Activated naive CD8-positive, alpha-beta T cell (primary cell): Measurements from ENCODE around the gene TUBB2A.
"Not testable (repeated sequence)": the region's sequence is repeated elsewhere in the genome, so short reads cannot be mapped to it uniquely, and the experiment has no call there.

ENCODE experiments used
- H3K27ac Mint-ChIP-seq: one replicate; pipeline ENCODE4 v1.8.0; 2021; ENCODE audit warnings: mixed read lengths
- H3K27me3 Mint-ChIP-seq: one replicate; pipeline ENCODE4 v1.8.0; 2021; ENCODE audit warnings: mixed read lengths
- H3K36me3 Mint-ChIP-seq: one replicate; pipeline ENCODE4 v1.8.0; 2021; ENCODE audit warnings: mixed read lengths
- H3K4me1 Mint-ChIP-seq: one replicate; pipeline ENCODE4 v1.8.0; 2021; ENCODE audit warnings: low read depth, mixed read lengths
- H3K4me3 Mint-ChIP-seq: one replicate; pipeline ENCODE4 v1.8.0; 2021; ENCODE audit warnings: mild to moderate bottlenecking, mixed read lengths
- H3K9me3 Mint-ChIP-seq: one replicate; pipeline ENCODE4 v1.8.0; 2021; ENCODE audit warnings: low read depth, mixed read lengths

Gene TUBB2A

DNA sequence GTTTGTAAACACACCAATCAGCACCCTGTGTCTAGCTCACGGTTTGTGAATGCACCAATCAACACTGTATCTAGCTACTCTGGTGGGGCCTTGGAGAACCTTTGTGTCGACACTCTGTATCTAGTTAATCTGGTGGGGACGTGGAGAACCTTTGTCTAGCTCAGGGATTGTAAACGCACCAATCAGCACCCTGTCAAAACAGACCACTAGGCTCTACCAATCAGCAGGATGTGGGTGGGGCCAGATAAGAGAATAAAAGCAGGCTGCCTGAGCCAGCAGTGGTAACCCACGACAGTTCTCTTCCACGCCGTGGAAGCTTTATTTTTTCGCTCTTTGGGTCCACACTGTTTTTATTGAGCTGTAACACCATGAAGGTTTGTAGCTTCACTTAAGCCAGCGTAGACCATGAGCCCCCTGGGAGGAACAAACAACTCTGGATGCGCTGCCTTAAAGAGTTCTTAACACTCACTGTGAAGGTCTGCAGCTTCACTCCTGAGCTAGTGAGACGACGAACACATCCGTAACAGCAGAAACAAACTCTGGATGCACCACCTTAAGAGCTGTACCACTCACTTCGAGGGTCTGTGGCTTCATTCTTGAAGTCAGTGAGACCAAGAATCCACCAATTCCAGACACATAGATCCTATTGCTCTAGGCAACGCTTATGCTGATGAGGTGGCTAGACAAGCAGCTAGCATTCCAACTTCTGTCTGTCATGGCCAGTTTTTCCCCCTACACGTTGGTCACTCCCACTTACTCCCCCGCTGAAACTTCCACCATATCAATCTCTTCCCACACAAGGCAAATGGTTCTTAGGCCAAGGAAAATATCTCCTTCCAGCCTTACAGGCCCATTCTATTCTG lies 14.2 kb upstream of the TUBB2A start:
- H3K9me3 Mint-ChIP-seq, H3K4me3 Mint-ChIP-seq, H3K27ac Mint-ChIP-seq, H3K4me1 Mint-ChIP-seq, H3K27me3 Mint-ChIP-seq, H3K36me3 Mint-ChIP-seq: not testable (repeated sequence)

DNA sequence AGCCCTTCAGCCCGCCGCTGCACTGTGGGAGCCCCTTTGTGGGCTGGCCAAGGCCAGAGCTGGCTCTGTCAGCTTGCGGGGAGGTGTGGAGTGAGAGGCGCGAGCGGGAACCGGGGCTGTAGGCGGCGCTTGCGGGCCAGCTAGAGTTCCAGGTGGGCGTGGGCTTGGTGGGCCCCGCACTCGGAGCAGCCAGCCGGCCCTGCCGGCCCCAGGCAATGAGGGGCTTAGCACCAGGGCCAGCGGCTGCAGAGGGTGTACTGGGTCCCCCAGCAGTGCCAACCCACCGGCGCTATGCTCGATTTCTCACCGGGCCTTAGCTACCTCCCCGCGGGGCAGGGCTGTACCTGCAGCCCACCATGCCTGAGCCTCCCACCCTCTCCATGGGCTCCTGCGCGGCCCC lies 13.3 kb upstream of the TUBB2A start:
- not testable (repeated sequence) for H3K4me1 Mint-ChIP-seq, H3K36me3 Mint-ChIP-seq, H3K9me3 Mint-ChIP-seq, H3K4me3 Mint-ChIP-seq, H3K27me3 Mint-ChIP-seq, H3K27ac Mint-ChIP-seq

GRCh38 chr6:3168046-3168445 lies 10.7 kb upstream of the TUBB2A start:
- not testable (repeated sequence) for H3K27me3 Mint-ChIP-seq, H3K36me3 Mint-ChIP-seq, H3K4me3 Mint-ChIP-seq, H3K9me3 Mint-ChIP-seq, H3K27ac Mint-ChIP-seq, H3K4me1 Mint-ChIP-seq

- peaks cover 13% of the 10 kb centered on the region for H3K4me1 Mint-ChIP-seq
- H3K36me3 Mint-ChIP-seq, H3K4me3 Mint-ChIP-seq, H3K9me3 Mint-ChIP-seq, H3K27me3 Mint-ChIP-seq, H3K27ac Mint-ChIP-seq: not testable (repeated sequence)
Measured at GRCh38 chr6:3166535-3167225, 9.3 kb upstream of the TUBB2A start.

DNA sequence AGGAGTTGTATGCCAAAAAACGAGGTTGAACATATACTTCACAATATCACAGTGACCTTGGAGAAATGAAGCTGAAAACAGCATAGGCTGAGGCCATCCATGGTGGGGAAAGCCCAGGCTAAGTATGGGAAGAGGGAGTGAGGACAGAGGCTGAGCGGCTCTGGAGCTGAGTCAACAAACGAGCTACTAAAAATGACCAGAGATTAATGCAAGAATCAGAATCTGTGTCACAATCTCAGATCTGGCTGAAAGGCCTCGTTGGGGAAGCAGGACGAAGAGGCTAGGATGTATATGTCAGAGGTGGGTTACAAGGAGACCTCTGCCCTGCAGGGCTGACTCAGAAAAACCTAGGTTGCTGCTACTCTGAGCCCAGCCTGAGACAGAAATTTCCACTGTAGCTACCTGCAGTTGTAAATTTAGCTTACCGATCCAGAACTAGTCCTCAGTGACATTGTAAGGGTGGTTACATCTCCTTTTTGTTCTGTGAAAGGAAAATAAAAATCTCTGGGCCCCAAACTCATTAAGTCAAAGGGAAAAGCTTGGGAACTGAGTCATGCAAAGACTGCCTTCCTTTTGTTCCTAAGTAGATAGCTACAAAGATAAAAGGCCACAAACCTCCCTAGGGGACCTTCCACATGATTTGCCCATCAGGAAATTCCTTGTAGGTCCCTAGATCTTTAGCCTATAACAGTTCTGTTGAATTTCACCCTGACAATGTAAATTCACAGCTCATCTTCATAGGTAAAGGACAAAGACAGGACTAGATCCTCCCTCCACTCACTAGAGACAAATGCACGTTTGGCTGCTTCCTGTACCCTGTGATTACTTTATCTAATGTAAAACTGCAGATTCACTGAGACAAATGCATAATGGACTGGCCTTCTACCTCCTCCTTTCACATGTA lies 8.5 kb upstream of the TUBB2A start:
- Mint-ChIP-seq H3K27me3 (no peaks in the 10 kb centered on the region), H3K36me3 (no peaks in the 10 kb centered on the region), H3K4me3 (no peak overlapping the region), H3K27ac (no peak overlapping the region), H3K4me1 (peaks cover 20% of the 10 kb centered on the region), H3K9me3 (no peaks in the 10 kb centered on the region)

- peaks cover 32% of the 10 kb centered on the region for H3K4me1 Mint-ChIP-seq
- H3K36me3 Mint-ChIP-seq, result peaks cover 2% of the 10 kb centered on the region
- no peaks in the 10 kb centered on the region for H3K27me3 Mint-ChIP-seq
- H3K9me3 Mint-ChIP-seq, result peaks cover 4% of the 10 kb centered on the region
- H3K4me3 Mint-ChIP-seq, result no peak overlapping the region
- H3K27ac Mint-ChIP-seq, result no peak overlapping the region
Measured at GRCh38 chr6:3164388-3164787, 7.0 kb upstream of the TUBB2A start.

GRCh38 chr6:3163248-3163594 lies 5.9 kb upstream of the TUBB2A start:
- H3K4me1 Mint-ChIP-seq, result peaks cover 39% of the 10 kb centered on the region
- H3K27ac Mint-ChIP-seq, result no peak overlapping the region
- peak overlapping the region; percentile 87 for H3K4me3 Mint-ChIP-seq
- no peaks in the 10 kb centered on the region for H3K27me3 Mint-ChIP-seq
- H3K9me3 Mint-ChIP-seq, result peaks cover 4% of the 10 kb centered on the region
- H3K36me3 Mint-ChIP-seq, result peaks cover 2% of the 10 kb centered on the region

DNA sequence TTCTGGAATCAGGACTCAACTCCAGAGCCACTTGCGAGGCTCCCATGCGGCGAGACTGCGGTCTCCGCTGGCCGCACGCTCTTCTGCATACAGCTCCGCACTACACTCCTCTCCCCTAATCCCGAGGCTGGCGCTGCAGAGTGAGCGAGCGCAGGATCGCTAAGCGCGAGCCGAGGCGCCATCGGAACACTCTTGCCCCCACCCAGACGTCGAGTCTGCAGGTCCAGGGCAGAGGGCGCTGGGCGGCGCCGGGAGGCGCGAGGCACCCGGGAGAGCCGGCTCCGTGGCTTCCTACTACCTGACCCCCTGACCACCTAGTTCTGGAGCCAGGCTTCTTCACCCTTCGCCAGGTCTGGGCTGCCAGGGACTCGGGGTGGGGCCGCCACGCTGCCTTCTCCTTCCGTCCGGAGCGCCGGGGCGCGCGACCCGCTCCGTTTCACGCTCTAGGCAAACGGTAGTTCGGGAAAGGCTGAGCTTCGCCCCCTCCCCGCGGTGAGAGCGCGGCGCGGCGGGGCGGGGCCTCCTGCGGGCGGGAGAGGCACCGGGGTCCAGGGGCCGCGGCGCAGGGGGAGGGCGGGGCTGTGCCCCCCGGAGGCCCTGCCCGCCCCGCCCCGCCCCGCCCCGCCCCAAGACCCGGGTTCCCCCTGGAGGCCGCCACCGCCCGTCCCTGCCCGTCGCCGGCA lies 5.4 kb upstream of the TUBB2A start:
- Mint-ChIP-seq H3K36me3 (peaks cover 2% of the 10 kb centered on the region), H3K4me1 (peaks cover 40% of the 10 kb centered on the region), H3K9me3 (peaks cover 4% of the 10 kb centered on the region), H3K27ac (peak overlapping the region; percentile 28), H3K27me3 (no peaks in the 10 kb centered on the region), H3K4me3 (peak overlapping the region; percentile 87)

GRCh38 chr6:3162067-3162497 lies 4.7 kb upstream of the TUBB2A start:
- H3K4me3 Mint-ChIP-seq, result peak overlapping the region; percentile 80
- H3K36me3 Mint-ChIP-seq, result peaks cover 2% of the 10 kb centered on the region
- H3K27me3 Mint-ChIP-seq, result no peaks in the 10 kb centered on the region
- peak overlapping the region; percentile 58 for H3K27ac Mint-ChIP-seq
- peaks cover 4% of the 10 kb centered on the region for H3K9me3 Mint-ChIP-seq
- peaks cover 40% of the 10 kb centered on the region for H3K4me1 Mint-ChIP-seq

DNA sequence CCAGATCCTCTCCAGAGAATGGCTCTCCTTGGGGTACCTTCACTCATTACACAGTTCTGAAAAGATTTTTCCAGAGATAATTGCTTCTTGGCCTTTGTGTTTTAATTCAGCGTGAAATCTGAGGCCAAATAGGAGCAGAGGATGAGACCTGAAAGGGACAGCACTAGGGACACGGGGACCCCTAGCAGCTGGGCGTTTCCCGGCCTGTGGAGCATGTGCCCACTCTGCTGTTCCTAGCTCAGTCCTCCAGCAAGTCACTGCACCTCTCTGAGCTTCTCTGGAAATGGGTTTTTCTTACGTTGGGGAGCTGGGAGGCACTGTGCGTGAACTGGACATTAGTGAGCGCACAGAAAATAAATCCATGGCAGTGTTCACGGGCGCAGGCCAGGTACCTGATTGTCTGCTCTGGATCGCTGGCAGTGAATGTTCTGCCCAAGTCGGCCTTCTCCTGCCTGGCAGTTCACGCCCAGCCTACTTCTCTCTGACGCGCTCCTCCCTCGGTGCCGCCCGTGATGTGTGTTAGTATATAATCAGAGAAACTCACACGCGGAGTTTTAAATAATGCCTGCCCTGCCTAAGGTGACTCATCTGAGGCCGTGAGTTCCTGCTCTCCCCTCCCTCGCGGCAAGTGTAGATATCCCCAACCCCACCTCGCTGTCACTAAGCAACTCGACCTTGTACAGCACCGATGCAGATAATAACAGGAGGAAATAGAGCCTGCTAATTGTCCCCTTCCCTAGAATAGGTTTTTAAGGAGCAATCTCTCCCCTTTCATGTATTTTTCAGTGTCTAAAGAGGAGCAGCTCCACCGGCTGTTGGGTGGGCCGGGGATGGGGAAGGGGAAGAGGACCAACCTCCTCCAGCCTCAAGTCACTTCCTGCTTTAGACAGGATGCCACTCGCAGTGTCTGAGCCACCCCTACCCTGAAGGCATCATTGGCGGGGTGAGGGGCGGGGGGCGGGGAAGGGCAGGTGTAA lies 2.7 kb upstream of the TUBB2A start:
- peak overlapping the region; percentile 75 for H3K4me3 Mint-ChIP-seq
- no peaks in the 10 kb centered on the region for H3K27me3 Mint-ChIP-seq
- peaks cover 50% of the 10 kb centered on the region for H3K4me1 Mint-ChIP-seq
- peaks cover 4% of the 10 kb centered on the region for H3K9me3 Mint-ChIP-seq
- peaks cover 2% of the 10 kb centered on the region for H3K36me3 Mint-ChIP-seq
- peak overlapping the region; percentile 68 for H3K27ac Mint-ChIP-seq

DNA sequence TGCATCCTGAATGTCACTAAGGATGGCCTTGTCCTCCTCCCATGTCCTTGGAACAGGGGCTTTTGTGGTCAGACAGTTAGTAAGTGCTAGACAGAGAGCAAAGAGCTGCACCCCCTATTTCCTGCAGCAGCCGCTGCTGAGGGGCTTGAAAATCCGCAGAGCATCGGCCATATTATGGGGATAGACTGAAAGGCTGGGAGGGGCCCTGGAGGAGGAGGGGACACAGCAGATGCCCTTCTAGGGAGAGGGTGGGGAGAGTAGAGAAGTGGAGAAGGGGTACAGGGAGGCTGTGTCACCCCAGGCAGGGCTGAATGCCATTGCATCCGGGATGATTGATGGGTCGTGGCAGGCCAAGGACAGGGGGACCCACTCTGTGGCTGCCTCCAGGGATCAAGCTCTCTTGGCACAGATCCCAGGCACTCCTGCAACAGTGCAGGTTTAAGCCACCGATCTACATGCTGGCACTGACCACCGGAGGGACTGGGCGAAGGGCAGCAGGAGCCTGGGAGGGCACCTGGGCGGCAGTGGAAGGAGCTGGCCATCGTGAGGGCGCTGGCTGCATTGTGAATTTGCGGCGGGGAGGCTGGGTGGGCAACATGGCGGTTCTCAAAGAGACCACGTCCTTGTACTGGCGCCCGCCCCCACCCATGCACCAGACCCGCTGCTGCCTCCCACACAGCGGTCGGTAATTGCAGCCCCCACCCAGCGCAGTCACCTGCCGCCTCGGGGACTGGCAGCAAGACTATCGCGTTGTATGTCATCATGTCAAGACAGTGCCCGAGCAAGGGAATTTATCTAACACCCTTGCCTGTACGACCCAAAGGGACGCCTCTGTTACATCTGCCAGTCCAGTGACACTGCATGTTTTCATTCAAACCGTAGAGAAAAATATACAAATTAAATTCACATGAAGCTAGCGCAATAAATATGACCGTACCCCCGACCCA lies 887 bp downstream of the TUBB2A start:
- H3K27ac Mint-ChIP-seq, result peak overlapping the region; percentile 76

GRCh38 chr6:3155416-3155815 lies 1.9 kb downstream of the TUBB2A start:
- not testable (repeated sequence) for H3K9me3 Mint-ChIP-seq, H3K36me3 Mint-ChIP-seq, H3K27ac Mint-ChIP-seq, H3K27me3 Mint-ChIP-seq
- Mint-ChIP-seq H3K4me3 (peak overlapping the region; percentile 69), H3K4me1 (peaks cover 28% of the 10 kb centered on the region)

More for the DNA sequence above, 887 bp downstream of the TUBB2A start:
- not testable (repeated sequence) for H3K27me3 Mint-ChIP-seq, H3K36me3 Mint-ChIP-seq, H3K9me3 Mint-ChIP-seq
- H3K4me3 Mint-ChIP-seq, result peak overlapping the region; percentile 92
- peaks cover 35% of the 10 kb centered on the region for H3K4me1 Mint-ChIP-seq

GRCh38 chr6:3152689-3153088 lies 4.7 kb downstream of the TUBB2A start:
- peaks cover 4% of the 10 kb centered on the region for H3K36me3 Mint-ChIP-seq
- peaks cover 10% of the 10 kb centered on the region for H3K4me1 Mint-ChIP-seq
- H3K27me3 Mint-ChIP-seq, result no peaks in the 10 kb centered on the region
- no peaks in the 10 kb centered on the region for H3K9me3 Mint-ChIP-seq
- H3K4me3 Mint-ChIP-seq, result no peak overlapping the region
- no peak overlapping the region for H3K27ac Mint-ChIP-seq
